Measurements from ENCODE around the gene FLT3.

FLT3 gene

DNA sequence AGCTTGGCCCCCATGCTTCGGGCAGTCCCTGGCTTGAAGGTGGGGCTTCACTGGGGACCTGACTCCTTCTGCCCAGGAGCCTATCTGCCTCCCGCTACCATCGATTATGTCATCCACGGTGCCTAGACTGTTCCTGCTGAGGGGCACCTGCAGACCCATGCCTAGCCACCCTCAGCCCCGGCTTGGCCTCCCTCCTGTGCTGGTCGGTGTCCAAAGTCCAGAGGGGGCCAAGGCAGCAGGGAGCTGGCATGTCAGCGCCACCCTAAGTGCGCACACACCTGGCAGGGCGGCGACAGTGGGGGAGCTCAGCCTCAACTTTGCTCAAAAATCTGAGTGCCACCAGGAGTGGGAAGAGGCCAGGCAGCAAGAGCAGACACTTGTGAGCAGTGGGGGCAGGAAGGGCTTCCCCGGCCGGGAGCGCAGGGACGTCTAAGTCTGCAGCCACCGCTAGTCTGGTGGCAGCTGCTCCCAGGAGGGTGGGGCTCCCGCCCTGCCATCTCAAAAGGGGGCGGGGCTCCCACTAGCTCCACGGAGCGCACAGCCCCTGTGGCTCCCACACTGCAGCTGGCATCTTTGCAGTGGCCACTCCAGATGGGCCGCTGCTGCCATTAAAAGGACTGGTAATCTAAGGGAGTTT lies 98.4 kb downstream of the FLT3 start:
- no peak for ATAC-seq
- DNase-seq = no peak

DNA sequence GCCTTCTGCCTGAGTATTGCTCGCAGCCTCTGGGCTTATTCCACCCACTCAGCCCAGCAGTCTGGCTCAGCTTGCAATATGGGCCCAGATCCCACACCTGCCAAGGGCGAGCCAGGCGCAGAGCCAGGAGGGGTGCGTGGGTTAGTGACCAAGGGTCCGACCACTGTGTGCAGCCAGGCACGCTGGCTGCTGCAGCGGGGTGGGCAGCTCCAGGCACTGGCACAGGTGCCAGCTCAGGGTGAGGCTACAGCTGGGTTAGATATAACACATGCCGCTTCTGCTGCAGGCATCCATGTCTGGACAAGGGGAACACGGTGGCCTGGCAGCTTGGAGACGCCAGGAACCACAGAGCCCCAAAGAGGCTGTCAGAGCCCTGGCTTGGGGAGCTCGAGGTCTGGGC lies 99.3 kb downstream of the FLT3 start:
- no peak for ATAC-seq
- no peak for DNase-seq

GRCh38 chr13:28000567-28000966 lies 99.8 kb downstream of the FLT3 start:
- ATAC-seq (no peak), DNase-seq (no peak)

GRCh38 chr13:27997904-27998522 lies 102.4 kb downstream of the FLT3 start:
- ATAC-seq = no peak
- DNase-seq = no peak

GRCh38 chr13:27991881-27992280 lies 108.5 kb downstream of the FLT3 start:
- ATAC-seq (no peak), DNase-seq (no peak)

- ATAC-seq (no peak), DNase-seq (no peak)
Observed at GRCh38 chr13:27988520-27988919, 111.9 kb downstream of the FLT3 start, which contains the start of gene URAD. Gene URAD (minus strand): TSS chr13:27988693. CDS start chr13:27988637, 56 bp downstream.

DNA sequence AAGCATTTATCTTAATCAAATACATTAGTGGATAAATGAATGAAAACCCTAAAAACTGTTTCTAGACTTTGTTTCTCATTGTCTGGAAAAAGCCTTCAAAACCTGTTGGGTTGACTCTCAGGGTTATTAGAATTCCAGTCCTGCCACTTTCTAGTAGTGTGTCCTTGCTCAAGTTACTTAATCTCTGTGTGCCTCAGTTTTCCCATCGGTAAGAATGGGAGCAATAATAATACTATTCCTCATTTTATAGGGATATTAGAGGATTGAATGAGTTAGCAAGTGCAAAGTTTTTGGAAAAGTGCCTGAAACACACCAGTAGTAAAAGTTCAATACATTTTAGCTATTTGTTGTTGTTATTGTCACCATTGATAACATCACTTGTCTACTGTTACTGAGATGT lies 114.8 kb downstream of the FLT3 start:
- ATAC-seq (no peak), DNase-seq (no peak)

GRCh38 chr13:27982361-27982760 lies 118.0 kb downstream of the FLT3 start:
- no peak for ATAC-seq
- no peak for DNase-seq

- ATAC-seq = no peak
- DNase-seq = no peak
Observed at GRCh38 chr13:27981006-27981708, 119.2 kb downstream of the FLT3 start.

GRCh38 chr13:27980280-27980998 lies 119.9 kb downstream of the FLT3 start:
- no peak for ATAC-seq

GRCh38 chr13:27979765-27980279 lies 120.6 kb downstream of the FLT3 start:
- ATAC-seq = no peak
- DNase-seq = no peak

More at GRCh38 chr13:27980280-27980998, 119.9 kb downstream of the FLT3 start:
- no peak for DNase-seq

DNA sequence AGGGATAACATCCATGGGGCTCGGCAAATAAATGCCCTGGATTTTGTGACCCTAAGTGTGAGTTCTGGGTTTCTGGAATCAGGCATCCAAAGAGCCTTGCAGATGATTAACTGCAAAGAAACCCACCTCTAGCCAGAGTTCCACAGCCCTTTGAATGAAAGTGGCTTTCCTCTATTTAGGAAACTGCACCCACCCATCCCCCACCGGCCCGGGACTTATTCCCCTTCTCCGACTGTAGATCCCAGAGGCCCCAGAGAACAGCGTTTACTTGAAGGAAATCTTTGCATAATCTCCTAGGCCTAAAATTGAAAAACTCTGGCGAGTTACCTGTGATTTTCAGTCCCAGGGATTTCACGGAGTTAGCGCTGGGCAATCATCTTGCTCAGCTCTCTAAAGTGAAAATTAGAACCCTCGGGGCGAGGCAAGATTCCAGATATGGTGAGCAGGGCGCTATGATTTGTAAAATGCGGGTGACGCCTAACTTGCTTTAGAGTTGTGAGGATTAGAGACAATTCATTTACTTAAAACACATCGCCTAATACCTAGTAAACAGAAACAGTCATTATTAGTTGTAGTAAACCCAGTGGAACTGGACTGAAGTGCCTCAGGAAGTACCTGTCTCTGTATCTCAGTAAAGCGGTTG lies 121.3 kb downstream of the FLT3 start:
- DNase-seq (no peak), ATAC-seq (no peak)

DNA sequence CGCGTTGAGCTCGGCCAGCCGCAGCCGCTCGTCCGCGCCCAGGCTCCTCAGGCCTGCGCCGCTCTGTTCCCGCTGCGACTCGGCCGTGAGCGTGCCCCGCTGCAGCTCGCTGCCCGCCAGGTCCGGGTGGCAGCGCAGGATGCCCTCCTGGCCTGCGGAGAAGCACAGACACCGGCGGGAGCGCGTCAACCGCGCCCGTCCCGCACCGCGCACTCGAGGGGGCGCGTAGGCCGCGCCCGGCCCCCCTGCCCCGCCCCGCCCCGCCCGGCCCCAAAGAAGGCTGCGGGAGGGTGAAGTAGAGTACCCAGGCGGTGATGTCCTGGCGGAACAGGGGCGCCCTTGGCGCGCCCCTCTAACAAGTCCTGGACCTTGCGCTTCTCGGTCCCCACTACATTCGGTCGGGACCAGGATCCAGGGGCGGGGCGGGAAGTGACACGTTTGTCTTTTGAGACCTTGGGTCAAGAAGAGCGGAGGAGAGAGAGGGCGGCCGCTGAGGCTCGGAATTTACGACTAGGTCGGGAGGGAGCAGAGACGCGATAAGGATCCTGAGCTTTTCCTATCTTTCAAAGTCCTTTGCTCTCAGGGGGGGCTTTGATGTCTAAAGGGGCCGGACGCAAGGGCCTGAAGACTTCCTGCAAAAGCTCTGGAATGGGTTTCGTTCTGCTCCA lies 121.9 kb downstream of the FLT3 start:
- ATAC-seq = no peak

GRCh38 chr13:27977476-27978300 lies 122.7 kb downstream of the FLT3 start:
- DNase-seq = no peak
- ATAC-seq = no peak

More for the DNA sequence above, 121.9 kb downstream of the FLT3 start:
- DNase-seq = peak; percentile 9

DNA sequence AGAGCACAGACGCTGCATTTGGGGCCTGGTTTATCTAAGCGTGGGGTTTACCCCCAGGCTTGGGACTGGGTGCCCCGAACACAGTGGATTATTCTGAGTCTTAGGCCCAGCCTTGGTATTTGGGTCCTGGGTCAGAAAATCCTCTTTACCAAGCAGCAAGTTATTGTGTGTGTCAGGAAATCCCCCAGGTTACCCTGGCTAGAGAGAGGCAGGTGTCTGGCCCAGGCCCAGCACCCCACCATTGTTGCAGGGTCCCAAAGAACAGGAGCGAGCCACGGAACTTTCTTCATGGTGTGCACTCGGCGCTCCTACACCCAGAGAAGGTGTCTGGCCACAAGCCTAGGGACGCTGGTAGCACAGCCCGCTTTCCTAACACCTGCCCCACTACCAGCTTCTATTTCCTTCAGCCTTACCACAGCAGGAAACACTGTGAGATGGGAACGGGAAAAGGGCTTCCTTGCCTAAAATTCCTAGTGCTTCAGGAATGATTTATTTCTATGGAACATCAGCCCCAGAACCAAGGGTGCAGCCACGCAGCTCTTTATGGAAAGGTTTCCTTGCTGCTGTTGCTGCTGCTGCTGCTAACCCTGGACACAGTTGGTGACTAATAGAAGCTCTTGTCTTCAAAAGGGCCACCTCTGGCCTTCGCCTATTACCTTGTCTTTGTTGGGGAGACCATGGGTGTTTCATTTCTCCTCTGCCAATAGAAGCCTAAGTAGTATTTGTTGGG lies 123.8 kb downstream of the FLT3 start:
- no peak for ATAC-seq
- DNase-seq = no peak

GRCh38 chr13:27975564-27976361 lies 124.6 kb downstream of the FLT3 start:
- ATAC-seq = no peak
- DNase-seq = no peak

GRCh38 chr13:27973961-27974662 lies 126.3 kb downstream of the FLT3 start:
- DNase-seq (no peak), ATAC-seq (no peak)

DNA sequence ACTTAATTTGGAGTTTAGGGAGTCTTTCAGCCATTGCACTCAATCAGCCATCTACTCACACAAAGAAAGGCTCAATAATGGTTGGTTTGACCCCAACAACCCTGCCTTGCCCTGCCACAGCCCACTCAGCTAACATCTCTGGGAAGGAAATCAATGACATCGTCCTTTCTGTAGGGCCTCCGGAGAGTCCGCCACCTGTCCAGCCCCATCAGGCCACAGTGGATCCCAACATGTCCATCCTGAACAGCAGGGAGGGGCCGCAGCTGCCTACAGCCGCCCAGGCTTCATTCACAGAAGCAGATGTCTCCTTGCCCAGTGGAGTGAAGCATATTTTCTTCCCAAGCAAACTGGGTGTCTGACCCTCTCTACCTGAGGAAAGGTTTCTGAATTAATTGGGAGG lies 127.1 kb downstream of the FLT3 start:
- ATAC-seq = no peak
- DNase-seq = no peak
